GM12878 (cell line): Measurements from ENCODE around the gene XPO1. TPM values are rescaled to one million over a fixed set of nuclear protein-coding genes. Genes with fewer than 3 reads are reported as not detected.
A peak's percentile ranks its signal among the peaks of the same experiment; 100 is the strongest.

Experiments
- ASH2L ChIP-seq: fragments of 300-600, 200-600 bp; sonication (generic); IDR thresholded peaks from 2 replicates; pipeline ENCODE4 v1.6.1; 2017; ENCODE audit warnings: low read depth, mild to moderate bottlenecking, borderline replicate concordance
- CBX5 ChIP-seq: sonication (generic); IDR thresholded peaks from 2 replicates; pipeline ENCODE4 v1.6.1; 2016; ENCODE audit warnings: low read depth, moderate library complexity, mild to moderate bottlenecking, inconsistent platforms
- CEBPB ChIP-seq, 2 experiments: fragments of 150-350 bp in 1 of 2; IDR thresholded peaks; 2 replicates each; pipeline ENCODE4 v1.6.1; 2012 to 2014; ENCODE audit warnings: low read depth in 2 of 2, low read length in 2 of 2, borderline replicate concordance in 1 of 2, inconsistent platforms in 1 of 2
- DPF2 ChIP-seq: fragments of 450-650 bp; IDR thresholded peaks from 2 replicates; pipeline ENCODE4 v1.6.1; 2017; ENCODE audit warnings: mild to moderate bottlenecking
- EED ChIP-seq: sonication (generic); IDR thresholded peaks from 2 replicates; pipeline ENCODE4 v1.6.1; 2016; ENCODE audit warnings: antibody characterized with exemption, low read depth
- GABPA ChIP-seq: IDR thresholded peaks from 2 replicates; pipeline ENCODE4 v1.6.1; 2014; ENCODE audit warnings: antibody characterized with exemption, low read depth, mild to moderate bottlenecking, inconsistent platforms
- GATAD2B ChIP-seq: fragments of 450-650 bp; conservative IDR thresholded peaks from 2 replicates; pipeline ENCODE4 v1.6.1; 2017; ENCODE audit warnings: low read depth, mild to moderate bottlenecking, moderate library complexity
- MYB ChIP-seq: fragments of 150-350 bp; IDR thresholded peaks from 2 replicates; pipeline ENCODE4 v1.6.1; 2014; ENCODE audit warnings: mild to moderate bottlenecking, low read depth, low read length, borderline replicate concordance
- NR2C2 ChIP-seq: IDR thresholded peaks from 2 replicates; pipeline ENCODE4 v1.6.1; 2011; ENCODE audit warnings: borderline replicate concordance, low read depth; ENCODE audit not compliant: control insufficient read depth, insufficient read length
- PAX8 ChIP-seq: fragments of 450-650 bp; IDR thresholded peaks from 2 replicates; pipeline ENCODE4 v1.6.1; 2017; ENCODE audit warnings: mild to moderate bottlenecking, moderate library complexity
- RAD51 ChIP-seq: fragments of 450-650 bp; IDR thresholded peaks from 2 replicates; pipeline ENCODE4 v1.6.1; 2016; ENCODE audit warnings: moderate library complexity, mild to moderate bottlenecking, inconsistent platforms
- RBBP5 ChIP-seq: fragments of 200-600 bp; sonication (generic); conservative IDR thresholded peaks from 2 replicates; pipeline ENCODE4 v1.6.1; 2016
- RFX5 ChIP-seq: IDR thresholded peaks from 2 replicates; pipeline ENCODE4 v1.6.1; 2011; ENCODE audit warnings: low read depth, low read length, improper control_type of control experiment
- TAF1 ChIP-seq: IDR thresholded peaks from 2 replicates; pipeline ENCODE4 v1.6.1; 2011; ENCODE audit warnings: mild to moderate bottlenecking, low read depth, low read length, borderline replicate concordance
- USF2 ChIP-seq: IDR thresholded peaks from 2 replicates; pipeline ENCODE4 v1.6.1; 2011; ENCODE audit warnings: low read depth, low read length, improper control_type of control experiment, borderline replicate concordance
- YY1 ChIP-seq: IDR thresholded peaks from 2 replicates; pipeline ENCODE4 v1.6.1; 2011; ENCODE audit warnings: low read depth, mild to moderate bottlenecking, low read length
- ZNF384 ChIP-seq: IDR thresholded peaks from 2 replicates; pipeline ENCODE4 v1.6.1; 2012; ENCODE audit warnings: low read depth, mild to moderate bottlenecking, low read length, improper control_type of control experiment, borderline replicate concordance
- polyA plus RNA-seq, 11 experiments: library from polyadenylated mRNA; depleted of rRNA in 4 of 11; unstranded in 6 of 11; stranded (reverse) in 5 of 11; fragments of >200 nt; fragmentation: Nextera tagmentation in 4 of 11; fragmentation: Illumina TruSeq in 1 of 11; extraction: Ambion mirVana in 4 of 11; extraction: Trizol in 1 of 11; gene quantifications; 1 replicate in 1 of 11; 2 replicates in 10 of 11; pipeline versions ENCODE4 v1.2.1 to v1.2.3, GENCODE V29; 2011 to 2016; ENCODE audit warnings: inconsistent platforms in 2 of 11, missing spikeins in 2 of 11, low read depth in 1 of 11
- total RNA-seq, 4 experiments: library from RNA; depleted of rRNA in 3 of 4; stranded (reverse); fragments of >200 nt in 3 of 4; fragmentation: Illumina TruSeq in 1 of 4; extraction: Trizol in 1 of 4; gene quantifications; 2 replicates each; pipeline versions ENCODE4 v1.2.1 to v1.2.3, GENCODE V29; 2013 to 2021

XPO1 gene
- total and polyA plus RNA-seq, 10 of the 15 experiments (the other 5 are each of a cell fraction or from before 2014, with no cell fraction given) = 57.3 to 216 (median 153) TPM

GRCh38 chr2:61538920-61539520 lies 864 bp upstream of the XPO1 start (continued):
- peak; percentile 35; the same call in 1 of the 2 replicates for TF ChIP-seq USF2
- no peak for TF ChIP-seq NR2C2
- TF ChIP-seq DPF2 = no peak
- TF ChIP-seq RFX5 = peak; percentile 69; the same call in 1 of the 2 replicates
- TF ChIP-seq TAF1 = no peak
- no peak for TF ChIP-seq ASH2L
- no peak for TF ChIP-seq RBBP5
- no peak for TF ChIP-seq YY1
- no peak for TF ChIP-seq MYB
- TF ChIP-seq GATAD2B = peak; percentile 25
- TF ChIP-seq CEBPB (IDR thresholded peaks at IDR 0.05; ENCODE audit: borderline replicate concordance in 1 of 2, low read depth in 2 of 2, low read length in 2 of 2) = no peak
- peak; percentile 11; the same call in 1 of the 2 replicates for TF ChIP-seq EED
- TF ChIP-seq PAX8 = no peak
- peak; percentile 88 for TF ChIP-seq RAD51
- 0 out of 2 replicates have a peak, but pooled peaks have one; percentile 24 for TF ChIP-seq CBX5
- TF ChIP-seq GABPA = 0 out of 2 replicates have a peak, but pooled peaks have one; percentile 5
- no peak for TF ChIP-seq ZNF384
